A673 (cell line): ENCODE data around the gene ANAPC2. TPM values are rescaled to one million over a fixed set of nuclear protein-coding genes. Genes with fewer than 3 reads are reported as not detected.

Experiments used
- BruUV-seq: library from RNA; stranded (reverse); fragments of 400-500 nt; replicated peaks from 2 replicates; lab custom pipeline; 2021; lab: Mats Ljungman, UMichigan
- CTCF ChIA-PET: fragments of 300-600 bp; sonication (Branson Sonifier 250); formaldehyde crosslinking; loops from one replicate; lab custom pipeline; 2022; ENCODE audit warnings: antibody characterized with exemption; lab: Charles Lee
- POLR2A ChIA-PET: fragments of 300-600 bp; sonication (Branson Sonifier 250); formaldehyde crosslinking; loops from one replicate; lab custom pipeline; 2022; ENCODE audit warnings: antibody characterized with exemption; ENCODE audit not compliant: low non-redundant PET; lab: Charles Lee
- DNase-seq: peaks from one replicate; pipeline ENCODE4 v3.0.0-alpha.2; 2015; ENCODE audit warnings: low spot score
- H3K27ac ChIP-seq: fragments of 200-600 bp; sonication (generic); 2 replicates; pipeline ENCODE4 v1.5.1; 2016; ENCODE audit warnings: mixed run types, low read depth, mild to moderate bottlenecking, mixed read lengths, antibody characterized with exemption, low read length; ENCODE audit not compliant: poor library complexity, severe bottlenecking
- H3K27me3 ChIP-seq: fragments of 200-600 bp; sonication (generic); replicated peaks from 2 replicates; pipeline ENCODE4 v1.6.1; 2017; ENCODE audit warnings: mixed run types, low read depth, mild to moderate bottlenecking, mixed read lengths, antibody characterized with exemption, low read length; ENCODE audit not compliant: insufficient read depth, poor library complexity
- H3K36me3 ChIP-seq: fragments of 200-600 bp; sonication (generic); 2 replicates; pipeline ENCODE4 v1.6.1; 2016; ENCODE audit warnings: mixed run types, mild to moderate bottlenecking, mixed read lengths, antibody characterized with exemption, low read length; ENCODE audit not compliant: insufficient read depth, poor library complexity, severe bottlenecking
- H3K4me1 ChIP-seq: fragments of 200-600 bp; sonication (generic); 2 replicates; pipeline ENCODE4 v1.6.1; 2017; ENCODE audit warnings: mixed run types, mild to moderate bottlenecking, mixed read lengths, antibody characterized with exemption, low read length; ENCODE audit not compliant: insufficient read depth, poor library complexity, severe bottlenecking
- H3K4me3 ChIP-seq: fragments of 200-600 bp; sonication (generic); 2 replicates; pipeline ENCODE4 v1.5.1; 2016; ENCODE audit warnings: low read depth, mixed run types, mild to moderate bottlenecking, mixed read lengths, low read length; ENCODE audit not compliant: poor library complexity, severe bottlenecking
- H3K9me3 ChIP-seq: fragments of 200-600 bp; sonication (generic); 2 replicates; pipeline ENCODE4 v1.6.1; 2016; ENCODE audit warnings: mixed run types, low read depth, mild to moderate bottlenecking, mixed read lengths, antibody characterized with exemption, low read length; ENCODE audit not compliant: poor library complexity, severe bottlenecking
- EZH2 ChIP-seq: fragments of 200-600 bp; sonication (generic); IDR thresholded peaks from 2 replicates; pipeline ENCODE4 v1.6.1; 2017; ENCODE audit warnings: borderline replicate concordance, low read depth, mild to moderate bottlenecking, mixed read lengths, antibody characterized with exemption, low read length; ENCODE audit not compliant: poor library complexity, severe bottlenecking
- intact Hi-C: fragments of 100-400 bp; cut with micrococcal nuclease; formaldehyde crosslinking; loops from one replicate; pipeline ENCODE4 v1.10.0; 2022; ENCODE audit not compliant: unreplicated experiment
- total RNA-seq: library from RNA; stranded (reverse); gene quantifications from 2 replicates; pipeline ENCODE4 v1.2.3, GENCODE V29; 2021
- TF ChIP-seq, protein P1 (sequence below): fragments of 300-800, 200-600 bp; sonication (generic); conservative IDR thresholded peaks from 2 replicates; pipeline ENCODE4 v1.5.1; 2017; ENCODE audit warnings: low read depth, mild to moderate bottlenecking, antibody characterized with exemption, low read length, moderate library complexity, mixed read lengths

The ANAPC2 gene
- total RNA-seq, 1 experiment from 2014 or later = 49.6 TPM

DNA sequence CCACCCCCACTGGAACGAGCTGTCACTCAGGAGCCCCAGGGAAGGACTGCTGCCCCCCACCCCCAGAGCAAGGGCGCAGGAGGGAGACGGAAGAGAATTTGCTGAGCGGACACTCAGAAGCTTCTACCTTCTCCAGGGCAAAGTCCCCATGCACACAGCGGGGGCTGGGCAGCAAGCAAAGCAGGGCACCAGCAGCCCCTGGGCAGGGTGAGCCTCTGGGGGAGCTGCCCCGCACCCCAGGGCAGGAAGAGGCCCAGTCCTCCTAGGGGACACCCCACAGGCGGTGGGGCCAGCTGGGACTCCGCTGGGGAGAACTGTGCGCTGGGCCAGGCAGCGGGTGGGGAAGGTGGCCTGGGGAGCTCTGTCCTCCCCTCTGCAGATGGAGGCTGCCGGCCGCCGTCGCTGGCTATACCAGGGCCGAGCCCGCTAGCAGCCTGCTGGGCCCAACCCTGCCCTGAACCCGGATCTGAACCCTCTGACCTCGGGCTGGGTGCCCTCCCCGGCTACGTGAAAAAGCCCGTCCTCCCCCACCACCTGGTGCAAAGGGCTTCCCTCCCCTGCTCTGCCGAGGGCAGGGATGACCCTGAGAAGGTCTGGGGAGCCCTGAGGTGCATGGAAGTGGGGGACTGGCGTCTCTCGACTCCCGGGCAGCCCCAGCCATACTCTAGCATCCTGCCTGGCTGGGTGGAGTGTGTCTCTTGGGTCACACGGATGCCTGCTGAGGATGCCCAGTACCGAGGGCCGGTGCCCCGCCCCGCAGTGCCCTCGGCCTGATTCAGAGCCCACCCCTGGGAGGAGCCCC lies 41.7 kb upstream of the ANAPC2 start:
- ChIA-PET POLR2A (no interaction called here), CTCF (interaction anchor here (0.9 kb wide), 1 partner anchor 195 kb away, joined by 3 read pairs; no protein-coding TSS in a partner anchor)
- no peak overlapping the region for H3K4me3 ChIP-seq
- no peaks in the 10 kb centered on the region for H3K4me1 ChIP-seq
- H3K27ac ChIP-seq = no peak overlapping the region
- no peak for TF ChIP-seq EZH2
- TF ChIP-seq, protein P1, sequence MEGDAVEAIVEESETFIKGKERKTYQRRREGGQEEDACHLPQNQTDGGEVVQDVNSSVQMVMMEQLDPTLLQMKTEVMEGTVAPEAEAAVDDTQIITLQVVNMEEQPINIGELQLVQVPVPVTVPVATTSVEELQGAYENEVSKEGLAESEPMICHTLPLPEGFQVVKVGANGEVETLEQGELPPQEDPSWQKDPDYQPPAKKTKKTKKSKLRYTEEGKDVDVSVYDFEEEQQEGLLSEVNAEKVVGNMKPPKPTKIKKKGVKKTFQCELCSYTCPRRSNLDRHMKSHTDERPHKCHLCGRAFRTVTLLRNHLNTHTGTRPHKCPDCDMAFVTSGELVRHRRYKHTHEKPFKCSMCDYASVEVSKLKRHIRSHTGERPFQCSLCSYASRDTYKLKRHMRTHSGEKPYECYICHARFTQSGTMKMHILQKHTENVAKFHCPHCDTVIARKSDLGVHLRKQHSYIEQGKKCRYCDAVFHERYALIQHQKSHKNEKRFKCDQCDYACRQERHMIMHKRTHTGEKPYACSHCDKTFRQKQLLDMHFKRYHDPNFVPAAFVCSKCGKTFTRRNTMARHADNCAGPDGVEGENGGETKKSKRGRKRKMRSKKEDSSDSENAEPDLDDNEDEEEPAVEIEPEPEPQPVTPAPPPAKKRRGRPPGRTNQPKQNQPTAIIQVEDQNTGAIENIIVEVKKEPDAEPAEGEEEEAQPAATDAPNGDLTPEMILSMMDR = no peak
- no peaks in the 10 kb centered on the region for H3K36me3 ChIP-seq
- H3K27me3 ChIP-seq = no peaks in the 10 kb centered on the region
- H3K9me3 ChIP-seq = no peaks in the 10 kb centered on the region
- intact Hi-C loops = no loop called here
- BruUV-seq = no TSS peak
- DNase-seq = no peak

DNA sequence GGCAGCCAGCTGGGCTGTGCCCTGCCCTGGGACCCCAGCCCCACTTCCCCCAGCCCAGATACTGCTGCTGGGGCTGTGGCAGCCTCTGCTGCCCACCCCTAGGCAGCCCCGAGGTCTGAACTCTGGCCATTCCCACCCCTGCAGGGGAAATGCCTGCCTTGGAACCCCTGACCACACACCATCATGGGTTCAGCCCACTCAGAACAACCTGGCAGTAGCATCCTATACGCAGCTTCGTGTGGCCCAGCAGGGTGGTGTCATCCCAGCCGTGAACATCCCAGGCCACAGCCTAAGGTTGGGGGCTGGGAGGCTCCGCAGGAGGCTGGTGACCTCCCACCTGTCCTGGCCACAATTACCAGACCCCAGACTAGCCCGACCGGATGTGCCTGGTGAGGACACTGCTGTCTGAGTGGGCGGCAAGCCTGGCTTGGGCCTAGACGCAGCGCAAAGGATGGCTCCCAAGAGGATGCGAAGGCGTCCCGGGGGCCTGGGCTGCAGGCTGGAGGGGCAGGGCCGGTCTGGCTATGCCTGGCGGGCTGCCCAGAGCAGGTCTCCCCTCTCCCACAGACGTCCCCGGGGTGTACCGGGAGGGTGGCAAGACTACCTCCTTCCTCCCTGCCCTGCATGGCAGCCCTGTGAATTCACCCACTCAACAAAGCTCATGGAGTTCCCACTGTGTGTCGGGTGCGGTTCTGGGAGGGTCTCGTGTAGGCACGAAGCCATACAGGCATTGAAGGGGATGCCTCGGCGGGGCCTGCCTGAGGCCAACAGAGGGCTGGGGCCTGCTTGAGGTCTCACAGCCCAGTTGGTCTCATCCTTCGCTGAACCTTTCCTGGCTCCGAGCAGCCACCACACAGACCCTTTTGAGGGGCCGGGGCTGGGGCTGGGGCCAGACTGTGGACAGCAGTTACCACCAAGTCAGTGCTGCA lies 40.9 kb upstream of the ANAPC2 start:
- POLR2A ChIA-PET = no interaction called here
- no peaks in the 10 kb centered on the region for H3K27me3 ChIP-seq
- TF ChIP-seq, protein P1 = no peak
- TF ChIP-seq EZH2 = no peak
- no peaks in the 10 kb centered on the region for H3K4me1 ChIP-seq
- BruUV-seq = no TSS peak
- no peak overlapping the region for H3K4me3 ChIP-seq
- no peaks in the 10 kb centered on the region for H3K9me3 ChIP-seq
- intact Hi-C loops = no loop called here
- DNase-seq = no peak
- H3K27ac ChIP-seq = no peak overlapping the region
- no peaks in the 10 kb centered on the region for H3K36me3 ChIP-seq
- CTCF ChIA-PET = interaction anchor here (0.9 kb wide), 1 partner anchor 194 kb away, joined by 3 read pairs; no protein-coding TSS in a partner anchor

DNA sequence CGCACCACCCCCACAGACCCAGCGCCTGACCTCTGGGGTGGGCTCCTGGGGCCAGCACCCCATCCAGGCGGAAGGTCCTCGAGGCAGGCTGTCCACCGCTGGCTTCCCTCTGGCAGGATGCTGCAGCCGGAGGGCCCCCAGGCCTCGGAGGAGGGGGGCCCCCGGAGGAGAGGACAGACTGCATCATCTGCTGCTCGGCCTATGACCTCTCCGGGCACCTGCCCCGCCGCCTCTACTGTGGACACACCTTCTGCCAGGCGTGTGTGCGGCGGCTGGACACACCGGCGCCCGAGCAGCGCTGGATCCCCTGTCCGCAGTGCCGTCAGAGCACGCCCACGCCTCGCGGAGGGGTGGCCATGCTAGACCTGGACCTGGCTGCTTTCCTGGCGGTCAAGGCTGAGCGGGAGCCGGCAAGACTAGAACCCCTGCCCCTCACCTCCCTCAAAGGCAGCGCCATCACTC lies 40.2 kb upstream of the ANAPC2 start:
- Histone ChIP-seq H3K4me1 (no peaks in the 10 kb centered on the region), H3K9me3 (no peaks in the 10 kb centered on the region), H3K27ac (no peak overlapping the region), H3K27me3 (no peaks in the 10 kb centered on the region), H3K4me3 (no peak overlapping the region), H3K36me3 (no peaks in the 10 kb centered on the region)
- intact Hi-C loops = no loop called here
- BruUV-seq = no TSS peak
- TF ChIP-seq, protein P1 = no peak
- TF ChIP-seq EZH2 = no peak
- no peak for DNase-seq
- ChIA-PET POLR2A (no interaction called here), CTCF (no interaction called here)
